ENCODE measurements around the gene ZFP91.

GRCh38 chr11:58654908-58655296 is 76.0 kb downstream of the ZFP91 start:
- no peak for TF ChIP-seq GATA2 (IDR thresholded peaks at IDR 0.05; ENCODE audit: low read depth, low read length)
- no peak for TF ChIP-seq GATA3 (IDR thresholded peaks at IDR 0.05; ENCODE audit: low read depth, low read length)
